DND-41 (cell line): ENCODE measurements around the gene KDELR1.

Experiments used
- ATAC-seq: fragments of 200-7000 bp; cut with Tn5 transposase; 3 replicates; pipeline ENCODE4 v1.9.1; 2021; ENCODE audit warnings: low read depth; ENCODE audit not compliant: insufficient read depth
- DNase-seq: peaks from one replicate; pipeline ENCODE4 v3.0.0-alpha.2; 2020
- H2AFZ ChIP-seq: 2 replicates; pipeline ENCODE4 v1.6.0; 2012; ENCODE audit warnings: low read depth, low read length
- H3K27ac ChIP-seq: 2 replicates; pipeline ENCODE4 v1.5.1; 2012; ENCODE audit warnings: low read length, inconsistent platforms
- H3K27me3 ChIP-seq: fragments of 200-600 bp; sonication (generic); 2 replicates; pipeline ENCODE4 v1.6.0; 2012; ENCODE audit warnings: low read length, mild to moderate bottlenecking, inconsistent platforms; ENCODE audit not compliant: insufficient read depth, poor library complexity
- H3K36me3 ChIP-seq: 2 replicates; pipeline ENCODE4 v1.5.1; 2012; ENCODE audit warnings: low read length, inconsistent platforms; ENCODE audit not compliant: insufficient read depth
- H3K4me1 ChIP-seq: 2 replicates; pipeline ENCODE4 v1.5.1; 2012; ENCODE audit warnings: mild to moderate bottlenecking, low read length; ENCODE audit not compliant: insufficient read depth
- H3K4me2 ChIP-seq: 2 replicates; pipeline ENCODE4 v1.6.0; 2012; ENCODE audit warnings: mild to moderate bottlenecking, moderate library complexity, low read length, inconsistent platforms; ENCODE audit not compliant: insufficient read depth
- H3K4me3 ChIP-seq, 2 experiments: fragments of 200-600 bp in 1 of 2; shearing (Covaris generic) in 1 of 2; 2 replicates each; pipeline ENCODE4 v1.5.1; 2012 to 2016; ENCODE audit warnings: inconsistent platforms in 2 of 2, low read length in 2 of 2, mild to moderate bottlenecking in 2 of 2, low read depth in 1 of 2, moderate library complexity in 1 of 2
- H3K79me2 ChIP-seq: 2 replicates; pipeline ENCODE4 v1.6.0; 2012; ENCODE audit warnings: low read length, inconsistent platforms; ENCODE audit not compliant: insufficient read depth
- H3K9ac ChIP-seq: 2 replicates; pipeline ENCODE4 v1.6.0; 2012; ENCODE audit warnings: low read depth, mild to moderate bottlenecking, inconsistent platforms, low read length, moderate library complexity
- H3K9me3 ChIP-seq: 2 replicates; pipeline ENCODE4 v1.5.1; 2012; ENCODE audit warnings: low read length, moderate library complexity, mild to moderate bottlenecking, inconsistent platforms; ENCODE audit not compliant: insufficient read depth, severe bottlenecking
- H4K20me1 ChIP-seq: 2 replicates; pipeline ENCODE4 v1.6.0; 2012; ENCODE audit warnings: low read length; ENCODE audit not compliant: insufficient read depth
- EZH2 ChIP-seq: IDR thresholded peaks from 3 replicates; pipeline ENCODE4 v1.6.1; 2012; ENCODE audit warnings: borderline replicate concordance, low read depth, mild to moderate bottlenecking, moderate library complexity, low read length, inconsistent platforms; ENCODE audit not compliant: severe bottlenecking
- TF ChIP-seq, protein P1 (sequence below): IDR thresholded peaks from 2 replicates; pipeline ENCODE4 v1.5.1; 2012; ENCODE audit warnings: borderline replicate concordance, low read length, moderate library complexity, mild to moderate bottlenecking; ENCODE audit not compliant: poor library complexity, severe bottlenecking; ENCODE audit errors: extremely low read depth

Gene KDELR1

GRCh38 chr19:48391100-48392005 is at the start of gene KDELR1:
Gene KDELR1 (minus strand): TSS chr19:48391551. CDS start chr19:48391358, 193 bp downstream.
- DNase-seq (peak; percentile 77), ATAC-seq (peak; percentile 82)
- Histone ChIP-seq H3K4me2 (peak within 1 kb of the TSS; percentile 76), H3K4me1 (peaks cover 20% of the 10 kb centered on the region), H3K4me3 (peak within 1 kb of the TSS; percentile 71 to 85), H3K27me3 (peaks cover 33% of the 10 kb centered on the region), H3K27ac (peak within 1 kb of the TSS; percentile 86), H3K9me3 (no peaks in the 10 kb centered on the region), H2AFZ (peak within 1 kb of the TSS; percentile 82), H3K79me2 (peaks cover 27% of the 10 kb centered on the region), H4K20me1 (0 out of 2 replicates have a peak, but pooled peaks cover 4% of the 10 kb centered on the region), H3K36me3 (peaks cover 27% of the 10 kb centered on the region), H3K9ac (peak within 1 kb of the TSS; percentile 85)
- TF ChIP-seq, protein P1, sequence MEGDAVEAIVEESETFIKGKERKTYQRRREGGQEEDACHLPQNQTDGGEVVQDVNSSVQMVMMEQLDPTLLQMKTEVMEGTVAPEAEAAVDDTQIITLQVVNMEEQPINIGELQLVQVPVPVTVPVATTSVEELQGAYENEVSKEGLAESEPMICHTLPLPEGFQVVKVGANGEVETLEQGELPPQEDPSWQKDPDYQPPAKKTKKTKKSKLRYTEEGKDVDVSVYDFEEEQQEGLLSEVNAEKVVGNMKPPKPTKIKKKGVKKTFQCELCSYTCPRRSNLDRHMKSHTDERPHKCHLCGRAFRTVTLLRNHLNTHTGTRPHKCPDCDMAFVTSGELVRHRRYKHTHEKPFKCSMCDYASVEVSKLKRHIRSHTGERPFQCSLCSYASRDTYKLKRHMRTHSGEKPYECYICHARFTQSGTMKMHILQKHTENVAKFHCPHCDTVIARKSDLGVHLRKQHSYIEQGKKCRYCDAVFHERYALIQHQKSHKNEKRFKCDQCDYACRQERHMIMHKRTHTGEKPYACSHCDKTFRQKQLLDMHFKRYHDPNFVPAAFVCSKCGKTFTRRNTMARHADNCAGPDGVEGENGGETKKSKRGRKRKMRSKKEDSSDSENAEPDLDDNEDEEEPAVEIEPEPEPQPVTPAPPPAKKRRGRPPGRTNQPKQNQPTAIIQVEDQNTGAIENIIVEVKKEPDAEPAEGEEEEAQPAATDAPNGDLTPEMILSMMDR = peak; percentile 97
- TF ChIP-seq EZH2 = no peak

DNA sequence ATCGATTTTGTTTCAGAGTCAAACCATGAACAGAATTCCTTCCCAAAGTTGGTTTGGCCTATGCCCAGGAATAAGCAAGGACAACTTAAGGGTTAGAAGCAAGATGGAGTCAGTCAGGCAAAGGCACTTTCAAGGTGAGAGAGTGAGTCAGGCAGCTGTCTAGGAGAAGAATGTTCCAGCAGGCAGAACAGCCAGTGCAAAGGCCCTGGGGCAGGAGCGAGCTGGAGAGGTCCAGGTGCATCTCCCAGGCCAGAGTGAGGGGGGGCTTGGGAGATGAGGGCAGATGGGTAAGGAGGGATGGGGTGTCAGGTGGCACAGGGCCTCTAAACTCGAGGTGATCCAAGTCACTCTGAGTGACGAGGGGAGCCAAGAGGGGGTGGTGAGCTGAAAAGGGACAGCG is 45.2 kb upstream of the KDELR1 start:
- DNase-seq (no peak), ATAC-seq (no peak)
- no peak overlapping the region for H3K4me2 ChIP-seq
- H3K4me1 ChIP-seq = no peaks in the 10 kb centered on the region
- no peaks in the 10 kb centered on the region for H3K9me3 ChIP-seq
- H3K27me3 ChIP-seq = no peaks in the 10 kb centered on the region
- no peak overlapping the region for H3K27ac ChIP-seq
- no peak overlapping the region for H2AFZ ChIP-seq
- H3K4me3 ChIP-seq = no peak overlapping the region
- TF ChIP-seq, protein P1 = no peak
- no peak for TF ChIP-seq EZH2
- H3K9ac ChIP-seq = no peak overlapping the region
- no peaks in the 10 kb centered on the region for H3K79me2 ChIP-seq
- H3K36me3 ChIP-seq = no peaks in the 10 kb centered on the region
- H4K20me1 ChIP-seq = no peaks in the 10 kb centered on the region

DNA sequence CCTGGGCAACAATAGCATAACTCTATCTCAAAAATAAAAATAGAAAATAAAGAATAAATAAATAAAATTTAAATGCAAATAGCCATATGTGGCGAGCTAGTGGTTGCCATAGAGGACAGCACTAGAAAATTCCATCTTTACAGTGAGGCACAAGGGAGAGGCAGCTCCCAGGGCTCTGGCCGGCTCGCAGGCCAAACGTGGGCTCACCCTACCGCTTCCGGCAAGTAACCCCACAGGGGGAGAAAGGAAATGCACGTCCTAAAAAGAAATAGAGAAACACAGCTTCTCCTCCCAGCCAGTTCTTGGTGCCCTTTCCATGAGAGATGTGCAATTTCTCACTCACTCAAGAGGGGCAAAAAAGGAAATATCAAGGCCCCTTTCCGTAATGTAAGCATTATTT is 42.0 kb upstream of the KDELR1 start:
- no peaks in the 10 kb centered on the region for H3K36me3 ChIP-seq
- H3K79me2 ChIP-seq = no peaks in the 10 kb centered on the region

More for the DNA sequence above, 42.0 kb upstream of the KDELR1 start:
- no peak for ATAC-seq
- Histone ChIP-seq H3K27me3 (no peaks in the 10 kb centered on the region), H3K4me3 (no peak overlapping the region), H3K9me3 (no peaks in the 10 kb centered on the region), H4K20me1 (no peaks in the 10 kb centered on the region), H2AFZ (no peak overlapping the region), H3K27ac (no peak overlapping the region), H3K9ac (no peak overlapping the region), H3K4me1 (no peaks in the 10 kb centered on the region), H3K4me2 (no peak overlapping the region)
- TF ChIP-seq EZH2 = no peak
- TF ChIP-seq, protein P1 = no peak
- DNase-seq = no peak
